ENCODE data around the gene LTA.

The LTA gene, protein sequence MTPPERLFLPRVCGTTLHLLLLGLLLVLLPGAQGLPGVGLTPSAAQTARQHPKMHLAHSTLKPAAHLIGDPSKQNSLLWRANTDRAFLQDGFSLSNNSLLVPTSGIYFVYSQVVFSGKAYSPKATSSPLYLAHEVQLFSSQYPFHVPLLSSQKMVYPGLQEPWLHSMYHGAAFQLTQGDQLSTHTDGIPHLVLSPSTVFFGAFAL

DNA sequence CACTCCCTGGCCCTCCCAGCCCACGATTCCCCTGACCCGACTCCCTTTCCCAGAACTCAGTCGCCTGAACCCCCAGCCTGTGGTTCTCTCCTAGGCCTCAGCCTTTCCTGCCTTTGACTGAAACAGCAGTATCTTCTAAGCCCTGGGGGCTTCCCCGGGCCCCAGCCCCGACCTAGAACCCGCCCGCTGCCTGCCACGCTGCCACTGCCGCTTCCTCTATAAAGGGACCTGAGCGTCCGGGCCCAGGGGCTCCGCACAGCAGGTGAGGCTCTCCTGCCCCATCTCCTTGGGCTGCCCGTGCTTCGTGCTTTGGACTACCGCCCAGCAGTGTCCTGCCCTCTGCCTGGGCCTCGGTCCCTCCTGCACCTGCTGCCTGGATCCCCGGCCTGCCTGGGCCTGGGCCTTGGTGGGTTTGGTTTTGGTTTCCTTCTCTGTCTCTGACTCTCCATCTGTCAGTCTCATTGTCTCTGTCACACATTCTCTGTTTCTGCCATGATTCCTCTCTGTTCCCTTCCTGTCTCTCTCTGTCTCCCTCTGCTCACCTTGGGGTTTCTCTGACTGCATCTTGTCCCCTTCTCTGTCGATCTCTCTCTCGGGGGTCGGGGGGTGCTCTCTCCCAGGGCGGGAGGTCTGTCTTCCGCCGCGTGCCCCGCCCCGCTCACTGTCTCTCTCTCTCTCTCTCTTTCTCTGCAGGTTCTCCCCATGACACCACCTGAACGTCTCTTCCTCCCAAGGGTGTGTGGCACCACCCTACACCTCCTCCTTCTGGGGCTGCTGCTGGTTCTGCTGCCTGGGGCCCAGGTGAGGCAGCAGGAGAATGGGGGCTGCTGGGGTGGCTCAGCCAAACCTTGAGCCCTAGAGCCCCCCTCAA, at the start of gene LTA:
Gene LTA, plus strand, starts transcription at position 249 of the 871 bp plus-strand sequence. Its CDS starts 454 bp downstream, at position 703.
- in situ Hi-C loops (cut with MboI; ENCODE audit: low sequenced_read_pairs) = no loop called here

DNA sequence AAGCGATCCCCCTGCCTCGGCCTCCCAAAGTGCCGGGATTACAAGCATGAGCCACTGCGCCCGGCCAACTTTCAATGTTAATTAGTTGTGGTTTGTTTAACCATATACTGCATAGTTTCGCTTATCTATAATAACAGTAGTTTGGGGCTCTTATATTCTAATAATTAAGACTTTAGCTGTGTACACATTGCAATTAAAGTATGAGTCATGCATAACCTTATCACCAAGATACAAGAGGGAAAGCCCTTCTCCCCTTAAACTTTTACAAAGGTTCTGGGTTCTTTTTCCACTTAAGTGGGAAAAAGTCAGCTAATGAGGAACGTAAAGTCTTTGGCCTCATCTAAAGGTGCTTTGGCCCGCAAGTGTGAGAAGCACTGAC, 46.5 kb upstream of the LTA start:
- in situ Hi-C loops (cut with MboI; ENCODE audit: low sequenced_read_pairs) = no loop called here

DNA sequence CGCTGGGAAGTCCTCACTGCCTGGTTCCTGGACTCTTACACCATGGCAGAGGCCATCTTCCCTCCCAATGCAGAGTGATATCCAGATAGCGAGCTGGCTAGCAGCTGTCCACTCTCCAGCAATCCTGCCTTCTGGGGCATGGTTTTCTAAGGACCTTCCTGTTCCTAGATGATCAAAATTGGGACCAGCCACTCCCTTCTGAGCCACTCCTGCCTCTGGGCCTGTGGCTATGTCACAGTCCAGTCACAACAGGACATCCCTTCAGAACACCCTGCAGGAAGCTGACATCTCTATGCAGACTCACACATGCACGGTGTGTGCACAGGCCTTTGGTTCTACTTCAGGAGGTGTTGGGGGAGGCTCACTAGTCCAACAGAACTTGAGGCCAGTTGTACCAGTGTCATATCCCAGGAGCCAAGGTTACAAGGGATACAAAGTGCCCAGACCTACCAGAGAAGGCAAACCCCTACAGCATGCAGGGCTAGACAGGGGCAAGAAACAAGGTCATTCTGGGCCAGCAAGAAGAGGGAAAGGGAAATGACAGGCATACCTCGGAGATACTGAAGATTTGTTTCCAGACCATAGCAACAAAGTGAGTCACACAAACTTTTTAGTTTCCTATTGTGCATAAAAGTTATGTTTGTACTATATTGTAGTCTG, 46.0 kb upstream of the LTA start:
- in situ Hi-C loops (cut with MboI; ENCODE audit: low sequenced_read_pairs) = no loop called here

DNA sequence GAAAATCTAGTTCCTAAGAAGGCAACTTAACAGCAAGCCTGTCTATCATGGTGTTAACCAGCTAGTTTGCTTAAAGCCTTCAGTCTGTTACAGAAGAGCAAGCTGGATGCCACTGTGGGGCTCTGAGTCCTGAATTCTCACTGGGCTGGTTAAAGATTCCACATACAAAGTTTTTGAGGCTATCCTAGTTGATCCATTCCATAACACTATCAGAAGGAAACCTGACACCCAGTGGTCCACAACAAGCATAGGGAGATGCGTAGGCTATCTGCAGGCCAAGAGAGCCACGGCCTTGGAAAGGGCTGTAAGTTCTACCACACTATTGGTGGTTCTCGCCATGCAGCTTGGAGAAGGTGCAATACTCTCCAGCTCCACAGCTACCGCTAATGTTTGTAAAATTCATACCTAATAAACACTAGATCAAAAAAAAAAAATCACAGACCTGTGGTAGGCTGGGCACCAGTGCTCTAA, 43.7 kb upstream of the LTA start:
- in situ Hi-C loops (cut with MboI; ENCODE audit: low sequenced_read_pairs) = no loop called here

DNA sequence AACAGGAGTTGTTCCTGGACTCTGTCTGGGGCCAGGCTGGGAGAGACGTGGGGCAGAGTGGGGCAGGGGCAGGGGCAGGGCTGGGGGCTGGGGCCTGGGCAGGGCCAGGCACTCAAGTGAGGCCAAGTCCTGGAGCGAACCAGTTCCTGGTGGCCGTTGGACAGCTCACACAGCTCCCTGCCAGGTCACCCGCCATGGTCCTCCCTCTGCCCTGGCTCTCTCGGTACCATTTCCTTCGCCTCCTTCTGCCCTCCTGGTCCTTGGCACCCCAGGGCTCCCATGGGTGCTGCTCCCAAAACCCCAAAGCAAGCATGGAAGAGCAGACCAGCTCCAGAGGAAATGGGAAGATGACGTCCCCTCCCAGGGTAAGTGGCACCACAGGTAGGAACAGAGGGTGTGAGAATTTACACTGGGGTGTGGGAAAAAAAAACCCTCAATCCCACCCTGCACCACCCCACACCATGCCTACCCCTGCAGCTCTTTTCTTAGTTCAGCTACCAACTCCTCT, 43.2 kb upstream of the LTA start, which contains the start of gene MCCD1:
Gene MCCD1, plus strand, starts transcription at position 142 of the 508 bp plus-strand sequence. Its CDS starts 53 bp downstream, at position 195.
- in situ Hi-C loops (cut with MboI; ENCODE audit: low sequenced_read_pairs) = no loop called here

DNA sequence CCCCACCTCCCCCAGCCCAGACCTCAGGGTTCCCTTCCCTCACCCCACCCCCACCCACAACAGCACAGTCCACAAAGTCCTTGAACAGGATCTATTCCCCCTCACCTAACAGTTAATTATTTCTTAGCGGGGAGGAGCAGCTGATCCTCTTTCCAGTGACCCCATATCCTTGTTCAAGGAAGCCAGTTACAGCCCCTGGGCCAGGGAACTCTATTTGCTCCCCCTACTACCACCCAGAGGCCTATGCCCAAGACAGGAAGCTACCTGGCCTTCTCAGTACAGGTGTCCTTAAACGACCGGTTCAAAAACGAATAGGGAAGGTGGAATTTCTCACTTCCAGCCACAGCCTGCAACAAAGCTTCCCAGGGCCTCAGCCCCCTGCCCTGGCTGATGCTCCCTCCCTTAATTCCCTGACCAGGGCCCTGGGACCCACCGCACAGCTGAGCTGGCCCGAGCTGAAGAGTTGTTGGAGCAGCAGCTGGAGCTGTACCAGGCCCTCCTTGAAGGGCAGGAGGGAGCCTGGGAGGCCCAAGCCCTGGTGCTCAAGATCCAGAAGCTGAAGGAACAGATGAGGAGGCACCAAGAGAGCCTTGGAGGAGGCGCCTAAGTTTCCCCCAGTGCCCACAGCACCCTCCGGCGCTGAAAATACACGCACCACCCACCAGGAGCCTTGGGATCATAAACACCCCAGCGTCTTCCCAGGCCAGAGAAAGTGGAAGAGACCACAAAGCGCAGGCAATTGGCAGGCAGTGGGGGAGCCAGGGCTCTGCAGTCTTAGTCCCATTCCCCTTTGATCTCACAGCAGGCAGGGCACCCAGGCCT, 42.5 kb upstream of the LTA start:
- in situ Hi-C loops (cut with MboI; ENCODE audit: low sequenced_read_pairs) = no loop called here

DNA sequence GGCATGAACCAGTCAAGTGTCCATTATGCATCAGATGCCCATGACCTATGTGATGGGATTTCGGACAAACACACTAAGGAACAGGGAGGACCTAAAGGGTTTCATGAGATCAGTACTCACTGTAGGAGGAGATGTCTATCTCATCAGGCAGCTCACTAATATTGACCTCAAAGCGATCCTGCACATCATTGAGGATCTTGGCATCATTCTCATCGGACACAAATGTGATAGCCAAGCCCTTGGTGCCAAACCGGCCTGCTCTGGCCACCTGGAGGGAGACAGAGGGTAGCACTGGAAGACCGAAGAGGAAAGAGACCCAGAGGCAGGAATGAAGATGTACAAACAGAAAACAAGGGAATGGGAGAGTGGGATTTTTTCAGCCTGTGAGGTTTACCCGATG, 41.4 kb upstream of the LTA start:
- in situ Hi-C loops (cut with MboI; ENCODE audit: low sequenced_read_pairs) = no loop called here

DNA sequence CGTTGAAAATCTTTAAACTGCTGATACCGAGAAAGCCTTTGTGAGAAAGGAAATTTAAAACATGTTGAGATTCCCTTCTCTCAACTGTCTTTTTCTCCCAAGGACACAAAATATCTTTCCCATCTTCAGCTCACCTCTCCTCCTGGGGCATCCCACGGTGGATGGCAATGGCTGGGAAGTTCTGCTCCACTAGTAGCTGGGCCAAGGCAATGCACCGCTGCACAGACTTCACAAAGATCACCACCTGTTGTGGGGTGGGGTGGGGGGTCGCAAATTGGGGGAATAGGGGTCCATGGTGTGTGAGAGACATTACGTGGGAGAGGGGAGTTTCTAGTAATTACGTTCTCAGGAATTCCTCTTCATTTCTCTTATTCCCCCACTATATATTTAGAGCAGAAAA, 40.9 kb upstream of the LTA start:
- in situ Hi-C loops (cut with MboI; ENCODE audit: low sequenced_read_pairs) = no loop called here

DNA sequence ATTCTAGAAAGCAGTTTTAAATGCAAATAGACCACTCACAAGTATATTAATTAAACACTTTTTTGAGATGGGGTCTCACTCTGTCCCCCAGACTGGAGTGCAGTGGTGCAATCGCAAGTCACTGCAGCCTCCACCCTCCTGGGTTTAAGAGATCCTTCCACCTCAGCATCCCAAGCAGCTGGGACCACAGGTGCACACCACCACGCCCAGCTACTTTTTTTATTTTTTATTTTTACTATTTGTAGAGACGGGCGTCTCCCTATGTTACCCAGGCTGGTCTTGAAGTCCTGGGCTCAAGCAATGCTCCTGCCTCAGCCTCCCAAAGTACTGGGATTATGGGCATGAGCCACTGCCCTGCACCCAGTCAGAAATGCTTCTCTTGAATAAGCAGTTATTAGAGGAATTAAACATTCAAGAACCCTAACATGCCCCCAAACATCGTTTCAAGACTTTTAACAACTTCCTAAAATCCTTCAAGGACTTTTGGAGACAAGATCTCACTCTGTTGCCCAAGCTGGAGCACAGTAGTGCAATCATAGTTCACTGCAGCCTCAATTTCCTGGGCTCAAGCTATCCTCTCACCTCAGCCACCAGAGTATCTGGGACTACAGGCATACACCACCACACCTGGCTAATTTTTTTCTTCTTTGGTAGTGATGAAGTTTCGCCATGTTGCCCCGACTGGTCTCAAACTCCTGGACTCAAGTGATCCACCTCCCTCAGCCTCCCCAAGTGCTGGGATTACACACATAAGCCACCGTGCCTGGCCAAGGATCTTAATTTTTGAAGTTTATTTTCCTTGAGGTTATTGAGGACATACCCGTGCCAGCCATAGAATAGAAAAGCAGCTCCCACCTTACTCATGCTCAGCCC, 40.1 kb upstream of the LTA start:
- in situ Hi-C loops (cut with MboI; ENCODE audit: low sequenced_read_pairs) = no loop called here

DNA sequence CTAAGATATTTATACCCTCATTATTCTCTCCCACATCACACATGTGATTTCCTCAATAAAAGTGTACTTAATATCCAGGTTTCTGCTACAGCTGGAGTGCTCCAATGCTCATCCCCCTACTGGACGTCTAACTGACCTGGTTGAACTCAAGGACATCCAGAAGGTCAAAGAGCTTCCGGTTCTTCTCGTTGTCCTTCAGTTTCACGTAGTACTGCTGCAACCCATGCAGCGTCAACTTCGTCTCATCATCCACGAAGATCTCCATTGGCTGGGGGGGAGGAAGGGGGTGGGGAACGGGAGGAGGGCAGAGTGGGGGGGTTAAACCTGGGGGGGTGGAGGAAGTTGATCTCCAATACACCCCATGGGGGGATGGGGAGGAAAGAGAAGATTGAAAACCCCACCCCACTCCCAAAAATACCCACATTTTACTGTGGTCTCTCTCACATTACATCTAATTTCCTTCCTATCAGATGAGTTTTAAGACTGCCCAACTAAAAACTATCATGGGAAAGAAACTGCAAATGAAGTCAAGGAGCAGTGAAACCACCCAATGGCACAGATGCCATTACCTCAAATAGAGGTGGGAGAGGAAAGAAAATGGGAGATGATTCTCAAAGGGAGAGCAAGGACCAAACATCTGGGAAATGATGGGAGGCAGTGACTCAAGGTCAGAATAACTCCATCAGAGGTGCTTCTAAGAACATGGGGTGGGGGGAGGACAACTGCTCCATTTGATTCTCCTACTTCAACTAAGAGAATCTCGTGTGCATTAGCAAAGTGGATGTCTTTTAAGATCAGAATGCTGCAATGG, 39.2 kb upstream of the LTA start:
- in situ Hi-C loops (cut with MboI; ENCODE audit: low sequenced_read_pairs) = no loop called here

DNA sequence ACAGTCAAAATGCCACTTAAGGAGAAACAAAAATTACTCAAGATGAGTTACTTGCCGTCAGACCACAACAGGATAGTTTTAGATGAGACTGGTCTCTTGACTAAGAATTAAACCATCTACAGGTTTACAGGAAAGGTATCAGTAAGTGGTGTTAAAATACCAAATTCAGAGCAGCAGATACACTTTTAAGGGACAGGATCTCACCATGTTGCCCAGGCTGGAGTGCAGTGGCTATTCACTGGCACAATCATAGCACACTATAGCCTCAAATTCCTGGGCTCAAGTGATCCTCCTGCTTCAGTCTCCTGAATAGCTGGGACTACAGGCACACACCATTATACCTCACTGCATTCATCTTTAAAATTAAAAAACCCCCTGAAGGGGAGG, 38.6 kb upstream of the LTA start:
- in situ Hi-C loops (cut with MboI; ENCODE audit: low sequenced_read_pairs) = no loop called here

DNA sequence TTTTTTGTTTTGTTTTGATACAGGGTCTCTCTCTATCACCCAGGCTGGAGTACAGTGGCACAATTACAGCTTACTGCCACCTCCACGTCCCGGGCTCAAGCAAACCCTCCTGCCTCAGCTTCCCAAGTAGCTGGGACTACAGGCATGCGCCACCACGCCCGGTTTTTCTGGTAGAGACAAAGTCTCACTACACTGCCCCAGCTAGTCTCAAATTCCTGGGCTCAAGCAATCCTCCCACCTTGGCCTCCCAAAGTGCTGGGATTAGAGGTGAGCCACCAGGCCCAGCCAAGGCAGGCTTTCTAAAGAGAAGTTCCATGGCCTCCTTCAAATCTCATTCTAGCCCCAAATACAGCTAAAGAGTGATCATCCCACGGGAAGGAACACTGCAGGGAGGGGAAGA, 38.1 kb upstream of the LTA start:
- in situ Hi-C loops (cut with MboI; ENCODE audit: low sequenced_read_pairs) = no loop called here

DNA sequence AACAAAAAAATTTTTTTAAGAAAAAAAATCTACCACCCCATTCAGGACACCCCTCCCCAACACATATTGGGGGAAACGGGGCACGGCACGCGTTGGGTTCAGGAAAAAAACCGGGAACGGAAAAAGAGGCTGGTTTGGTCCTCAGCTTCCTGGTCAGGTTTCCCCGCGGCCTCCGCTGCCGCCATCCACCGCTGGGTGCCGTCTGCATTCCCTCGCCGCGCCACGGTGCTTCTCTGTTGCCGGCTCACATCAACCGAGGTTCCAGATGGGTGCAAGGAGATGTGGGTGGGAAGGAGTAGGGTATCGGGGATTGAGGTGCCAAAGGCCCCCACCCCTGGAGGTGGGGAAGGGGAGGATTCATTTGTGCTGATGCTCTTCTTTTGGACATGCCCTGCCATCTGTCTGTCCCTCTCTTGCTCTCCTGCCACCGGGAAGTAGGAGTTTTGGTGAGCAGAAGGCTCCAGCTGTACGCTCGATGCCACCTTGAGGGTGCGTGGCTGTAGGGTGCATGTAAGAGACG, 37.5 kb upstream of the LTA start:
- in situ Hi-C loops (cut with MboI; ENCODE audit: low sequenced_read_pairs) = no loop called here

DNA sequence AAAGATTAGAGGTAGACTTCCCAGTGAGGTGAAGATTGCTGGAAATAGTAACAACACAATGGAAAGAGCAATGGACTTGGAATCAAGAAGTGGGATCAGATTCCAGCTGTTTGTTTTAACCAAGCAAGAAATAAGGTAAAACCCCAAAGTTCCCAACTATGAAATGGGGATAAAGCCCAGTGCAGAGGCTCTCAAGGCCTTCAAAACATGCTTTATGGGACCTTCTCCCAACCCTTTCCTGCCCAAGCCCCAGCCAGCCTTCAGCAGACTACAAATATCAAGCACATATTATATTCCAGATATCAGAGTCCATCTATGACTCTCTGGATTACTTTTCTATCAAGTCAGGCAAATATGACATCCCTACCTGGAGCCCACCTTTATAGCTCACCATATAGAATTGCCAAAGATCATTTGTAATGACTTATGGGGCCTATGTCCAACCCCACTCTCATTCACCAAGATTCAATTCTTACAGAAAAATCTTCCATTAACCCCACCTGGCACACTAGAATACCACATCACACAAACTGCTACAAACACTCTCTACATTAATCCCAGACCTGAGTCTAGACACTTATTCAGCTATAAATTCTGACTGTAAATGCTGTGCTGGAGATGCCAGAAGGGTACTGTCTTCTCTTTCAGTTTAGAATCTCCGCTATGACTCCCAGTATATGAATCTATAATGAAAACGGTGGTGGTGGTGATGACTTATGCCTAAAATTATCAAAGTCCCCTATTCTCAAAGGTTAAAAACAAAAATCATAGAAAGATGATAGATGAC, 36.4 kb upstream of the LTA start:
- in situ Hi-C loops (cut with MboI; ENCODE audit: low sequenced_read_pairs) = no loop called here

DNA sequence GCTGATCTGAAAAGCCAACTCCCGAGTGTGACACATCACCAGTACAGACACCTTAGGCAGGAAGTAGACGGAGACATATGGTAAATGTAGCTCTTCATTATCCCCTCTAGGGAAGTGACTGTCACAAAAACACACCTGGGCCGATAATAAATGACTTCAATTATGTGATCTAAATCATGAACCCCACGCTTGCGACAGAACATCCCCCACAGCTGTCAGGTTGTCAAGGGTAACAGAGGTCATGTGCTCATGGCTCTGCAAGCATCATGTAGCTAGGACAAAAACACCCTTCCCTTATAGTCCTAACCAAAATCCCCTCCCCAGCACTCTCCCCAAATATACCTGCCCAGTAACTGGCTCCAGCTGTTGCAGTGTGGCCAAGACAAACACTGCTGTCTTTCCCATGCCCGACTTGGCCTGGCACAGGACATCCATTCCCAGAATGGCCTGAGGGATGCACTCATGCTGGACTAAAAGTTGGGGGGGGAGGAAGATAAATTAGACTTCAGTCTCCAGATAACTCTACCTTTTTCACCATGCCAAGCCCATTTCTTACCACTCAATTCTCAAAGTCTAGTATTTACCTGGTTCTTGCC, 33.2 kb upstream of the LTA start:
- in situ Hi-C loops (cut with MboI; ENCODE audit: low sequenced_read_pairs) = no loop called here

DNA sequence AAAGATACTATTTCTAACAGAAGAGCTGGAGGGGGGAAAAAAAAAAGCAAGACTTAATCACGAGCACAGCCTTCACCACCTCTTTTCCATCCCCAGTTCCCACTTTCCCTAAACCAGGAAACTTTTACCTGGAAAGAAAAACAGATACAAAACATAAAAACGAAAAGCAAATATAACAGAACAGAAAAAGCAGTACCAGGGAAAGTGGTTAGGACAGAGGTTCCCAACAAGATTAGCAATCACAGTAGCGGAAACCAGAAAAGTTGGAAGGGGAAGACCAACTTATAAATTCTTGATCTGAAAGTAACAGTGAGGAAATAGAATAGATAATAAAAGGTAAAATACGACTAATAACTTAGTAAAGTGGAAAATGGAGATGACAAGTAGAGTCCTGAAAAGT, 31.4 kb upstream of the LTA start:
- in situ Hi-C loops (cut with MboI; ENCODE audit: low sequenced_read_pairs) = no loop called here

DNA sequence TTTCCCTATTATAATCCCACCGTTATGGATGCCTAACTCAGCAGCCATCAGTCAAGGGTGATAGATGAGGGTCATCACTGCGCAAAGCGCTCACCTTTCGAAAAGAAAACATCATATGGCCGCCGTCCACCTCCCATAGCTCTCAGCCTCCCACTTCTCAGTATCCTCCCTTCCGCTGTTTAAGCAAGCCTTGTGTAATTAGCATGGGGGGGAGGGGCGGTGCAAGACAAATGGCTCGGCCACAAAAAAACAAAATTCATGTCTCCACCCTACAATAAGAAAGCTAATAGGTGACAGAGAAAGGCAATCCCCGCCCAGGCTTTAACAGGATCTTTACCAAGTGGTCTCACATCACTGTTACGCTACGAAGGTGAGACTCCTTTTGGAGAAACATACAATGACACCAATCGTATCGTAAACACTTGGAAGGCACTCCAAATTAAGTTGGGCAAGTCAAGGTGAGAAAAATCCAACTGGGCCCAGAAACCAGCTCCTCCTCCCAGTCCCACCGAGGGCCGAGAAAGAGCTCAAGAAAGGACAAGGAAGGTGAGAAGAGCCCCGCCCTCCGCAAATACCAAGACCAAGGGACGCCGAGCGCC, 30.9 kb upstream of the LTA start:
- in situ Hi-C loops (cut with MboI; ENCODE audit: low sequenced_read_pairs) = no loop called here
